MM.1S (cell line): ENCODE data around the gene NPHS1.

ENCODE experiments used
- DNase-seq: peaks from one replicate; pipeline ENCODE4 v3.0.0-alpha.2; 2015
- H2AFZ ChIP-seq: fragments of 300-600 bp; sonication (generic); 2 replicates; pipeline ENCODE4 v1.6.0; 2016; ENCODE audit warnings: antibody characterized with exemption, low read length
- H3F3A ChIP-seq: fragments of 300-600 bp; sonication (generic); 2 replicates; pipeline ENCODE4 v1.6.1; 2016; ENCODE audit warnings: mild to moderate bottlenecking, antibody characterized with exemption, low read length, moderate library complexity, mixed read lengths; ENCODE audit not compliant: insufficient read depth
- H3K27ac ChIP-seq: fragments of 300-600 bp; sonication (generic); 2 replicates; pipeline ENCODE4 v1.5.1; 2016; ENCODE audit warnings: mild to moderate bottlenecking, low read length
- H3K27me3 ChIP-seq: fragments of 300-600 bp; sonication (generic); replicated peaks from 2 replicates; pipeline ENCODE4 v1.6.0; 2016; ENCODE audit warnings: low read length; ENCODE audit not compliant: insufficient read depth
- H3K36me3 ChIP-seq: fragments of 300-600 bp; sonication (generic); replicated peaks from 2 replicates; pipeline ENCODE4 v1.6.1; 2016; ENCODE audit warnings: mild to moderate bottlenecking, low read length, mixed read lengths; ENCODE audit not compliant: insufficient read depth
- H3K4me1 ChIP-seq: fragments of 300-600 bp; sonication (generic); 2 replicates; pipeline ENCODE4 v1.6.1; 2016; ENCODE audit warnings: low read length, mixed read lengths
- H3K4me2 ChIP-seq: fragments of 300-600 bp; sonication (generic); 2 replicates; pipeline ENCODE4 v1.6.0; 2016; ENCODE audit warnings: low read depth, low read length
- H3K4me3 ChIP-seq: fragments of 300-600 bp; sonication (generic); 2 replicates; pipeline ENCODE4 v1.5.1; 2016; ENCODE audit warnings: low read length, mixed read lengths
- H3K79me2 ChIP-seq: fragments of 300-600 bp; sonication (generic); 2 replicates; pipeline ENCODE4 v1.6.1; 2016; ENCODE audit warnings: mixed run types, low read length, mixed read lengths
- H3K9ac ChIP-seq: fragments of 300-600 bp; sonication (generic); 2 replicates; pipeline ENCODE4 v1.6.1; 2016; ENCODE audit warnings: low read length, mixed read lengths
- H3K9me2 ChIP-seq: fragments of 300-600 bp; sonication (generic); replicated peaks from 2 replicates; pipeline ENCODE4 v1.6.1; 2016; ENCODE audit warnings: mild to moderate bottlenecking, low read length, mixed read lengths; ENCODE audit not compliant: insufficient read depth
- H3K9me3 ChIP-seq: fragments of 300-600 bp; sonication (generic); replicated peaks from 2 replicates; pipeline ENCODE4 v1.6.1; 2016; ENCODE audit warnings: mild to moderate bottlenecking, low read length, mixed read lengths; ENCODE audit not compliant: insufficient read depth
- H4K20me1 ChIP-seq: fragments of 300-600 bp; sonication (generic); 2 replicates; pipeline ENCODE4 v1.6.1; 2016; ENCODE audit warnings: mild to moderate bottlenecking, low read length, moderate library complexity, mixed read lengths; ENCODE audit not compliant: insufficient read depth
- CTCF ChIP-seq: fragments of 300-600 bp; sonication (generic); IDR thresholded peaks from 2 replicates; pipeline ENCODE4 v1.5.1; 2016; ENCODE audit warnings: antibody characterized with exemption, low read length, mixed read lengths
- EZH2 ChIP-seq: fragments of 300-600 bp; sonication (generic); optimal IDR thresholded peaks from 2 replicates; pipeline ENCODE3; 2017; ENCODE audit warnings: low read depth, mild to moderate bottlenecking, antibody characterized with exemption, low read length, mixed read lengths
- EZH2phosphoT487 ChIP-seq: fragments of 300-600 bp; sonication (generic); IDR thresholded peaks from 2 replicates; pipeline ENCODE4 v1.6.1; 2018; ENCODE audit warnings: antibody characterized with exemption, low read length

The NPHS1 gene

GRCh38 chr19:35786299-35787160 is 65.8 kb downstream of the NPHS1 start:
- no peaks in the 10 kb centered on the region for H3K9me2 ChIP-seq
- no peak overlapping the region for H3K4me2 ChIP-seq
- no peaks in the 10 kb centered on the region for H4K20me1 ChIP-seq
- no peaks in the 10 kb centered on the region for H3K27me3 ChIP-seq
- H3K9me3 ChIP-seq = no peaks in the 10 kb centered on the region
- no peak overlapping the region for H2AFZ ChIP-seq
- no peaks in the 10 kb centered on the region for H3K4me1 ChIP-seq
- H3K27ac ChIP-seq = no peak overlapping the region
- H3K79me2 ChIP-seq = no peaks in the 10 kb centered on the region
- TF ChIP-seq EZH2phosphoT487 (no peak), CTCF (no peak), EZH2 (no peak)
- H3K9ac ChIP-seq = no peak overlapping the region
- DNase-seq = no peak
- no peaks in the 10 kb centered on the region for H3F3A ChIP-seq
- H3K36me3 ChIP-seq = no peaks in the 10 kb centered on the region
- H3K4me3 ChIP-seq = no peak overlapping the region

- H3F3A ChIP-seq = no peaks in the 10 kb centered on the region
- no peak for DNase-seq
- H3K4me1 ChIP-seq = no peaks in the 10 kb centered on the region
- no peaks in the 10 kb centered on the region for H3K79me2 ChIP-seq
- TF ChIP-seq EZH2phosphoT487 (no peak), CTCF (no peak), EZH2 (no peak)
- H3K27ac ChIP-seq = no peak overlapping the region
- H3K4me3 ChIP-seq = no peak overlapping the region
- H3K9me2 ChIP-seq = no peaks in the 10 kb centered on the region
- H3K9ac ChIP-seq = no peak overlapping the region
- no peaks in the 10 kb centered on the region for H4K20me1 ChIP-seq
- H3K36me3 ChIP-seq = no peaks in the 10 kb centered on the region
- H2AFZ ChIP-seq = no peak overlapping the region
- no peaks in the 10 kb centered on the region for H3K9me3 ChIP-seq
- H3K27me3 ChIP-seq = no peaks in the 10 kb centered on the region
- H3K4me2 ChIP-seq = no peak overlapping the region
These were observed 67.0 kb downstream of the NPHS1 start for GRCh38 chr19:35785339-35785627.

- Histone ChIP-seq H3K9ac (no peak overlapping the region), H3K36me3 (no peaks in the 10 kb centered on the region)
These were observed 67.6 kb downstream of the NPHS1 start for GRCh38 chr19:35784503-35785338.

More at GRCh38 chr19:35784503-35785338, 67.6 kb downstream of the NPHS1 start:
- Histone ChIP-seq H3K9me2 (no peaks in the 10 kb centered on the region), H3K27me3 (no peaks in the 10 kb centered on the region), H3K79me2 (no peaks in the 10 kb centered on the region), H3K4me2 (no peak overlapping the region), H3K9me3 (no peaks in the 10 kb centered on the region), H3K27ac (no peak overlapping the region), H2AFZ (no peak overlapping the region), H3K4me1 (no peaks in the 10 kb centered on the region), H3F3A (no peaks in the 10 kb centered on the region), H3K4me3 (no peak overlapping the region), H4K20me1 (no peaks in the 10 kb centered on the region)
- no peak for DNase-seq
- no peak for TF ChIP-seq CTCF
- no peak for TF ChIP-seq EZH2phosphoT487
- no peak for TF ChIP-seq EZH2
